Heart left ventricle (tissue), 16 donors: ENCODE data around the gene RMDN3. TPM values are rescaled to one million over a fixed set of nuclear protein-coding genes. Genes with fewer than 3 reads are reported as not detected.
A peak's percentile ranks its signal among the peaks of the same experiment; 100 is the strongest.

Experiments
- ATAC-seq, 4 donors: fragments of 200-7000 bp; cut with Tn5 transposase; one replicate each; pipeline ENCODE4 v1.9.1; 2020 to 2022; ENCODE audit warnings: moderate library complexity in 4 of 4, mild to moderate bottlenecking in 3 of 4, moderate number of reproducible peaks in 1 of 4
- DNase-seq, 5 donors: peaks; one replicate each; pipeline ENCODE4 v3.0.0-alpha.2; 2020
- H3K27ac ChIP-seq, 12 donors: fragments of 200-600 bp; sonication (generic) in 4 of 12; one replicate each; pipeline versions ENCODE4 v1.5.0 to v1.8.0; 2016 to 2022; ENCODE audit warnings: mild to moderate bottlenecking in 2 of 12
- H3K27me3 ChIP-seq, 9 donors: fragments of 200-600 bp; sonication (generic) in 2 of 9; one replicate each; pipeline versions ENCODE4 v1.5.1 to v1.8.0; 2016 to 2022; ENCODE audit warnings: mild to moderate bottlenecking in 3 of 9
- H3K36me3 ChIP-seq, 9 donors: fragments of 200-600 bp; sonication (generic) in 2 of 9; one replicate each; pipeline versions ENCODE4 v1.5.0 to v1.8.0; 2018 to 2022; ENCODE audit warnings: mild to moderate bottlenecking in 2 of 9
- H3K4me1 ChIP-seq, 12 donors: fragments of 200-600 bp; sonication (generic) in 4 of 12; one replicate each; pipeline versions ENCODE4 v1.5.0 to v1.8.0; 2016 to 2022; ENCODE audit warnings: mild to moderate bottlenecking in 3 of 12
- H3K4me3 ChIP-seq, 12 donors: fragments of 200-600 bp; sonication (generic) in 4 of 12; one replicate each; pipeline versions ENCODE4 v1.5.0 to v1.8.0; 2017 to 2022; ENCODE audit warnings: mild to moderate bottlenecking in 9 of 12, moderate library complexity in 4 of 12
- H3K9me3 ChIP-seq, 12 donors: fragments of 200-600 bp; sonication (generic) in 4 of 12; one replicate each; pipeline versions ENCODE4 v1.5.0 to v1.8.0; 2016 to 2022; ENCODE audit warnings: mild to moderate bottlenecking in 1 of 12
- CTCF ChIP-seq, 12 donors: fragments of 200-600 bp; sonication (generic) in 4 of 12; IDR thresholded peaks; one replicate each; pipeline versions ENCODE4 v1.5.0 to v1.8.0; 2018 to 2022; ENCODE audit warnings: antibody characterized with exemption in 12 of 12, mild to moderate bottlenecking in 5 of 12
- POLR2A ChIP-seq, 2 donors: fragments of 450-650 bp; IDR thresholded peaks; one replicate each; pipeline ENCODE4 v1.6.1; 2017; ENCODE audit warnings: antibody characterized with exemption in 2 of 2, mild to moderate bottlenecking in 2 of 2, moderate library complexity in 2 of 2
- WGBS, 4 donors: extraction: QIAGEN DNeasy Blood & Tissue Kit in 2 of 4; methylation state at CpG; one replicate each; pipeline versions ENCODE4 v1.1.5 to v1.1.7; 2013 to 2018; 5-methylcytosine and 5-hydroxymethylcytosine counted together
- intact Hi-C, 10 donors: fragments of 100-400 bp; cut with DNase I; formaldehyde crosslinking; loops; one replicate each; pipeline versions ENCODE4 v1.11.1 to v1.14.2; 2022
- polyA plus RNA-seq, 2 donors: library from polyadenylated mRNA; stranded (reverse); fragments of 200-250 nt; gene quantifications; one replicate each; pipeline ENCODE4 v1.2.3, GENCODE V29; 2013
- total RNA-seq, 9 donors: library from RNA; depleted of rRNA in 2 of 9; stranded (reverse); fragments of >200 nt in 2 of 9; fragmentation: NEBNext Ultra II Directional in 3 of 9; extraction: Animal tissue kit (Norgen Biotek cat#: 25700) in 3 of 9; gene quantifications; one replicate each; pipeline versions ENCODE4 v1.1.0 to v1.2.4, GENCODE V29; 2016 to 2023
- donor health status: ischemic (EF 13 %, LVEDD 7.1; RV severe dilation, severe dysfunction).
- donor health status: healthy with polysubstance abuse.
- donor health status: DM: no; HTN: yes; CAD: no.
- donor health status: DM: no; HTN: no; CAD: no.
- donor health status: ischemic (EF 25% LVEDD 6.9; RV normal size, moderate dysfunction).
- donor health status: ischemic (EF 25% LVEDD 5.7; RV mildly dilated, moderate dysfunction).
- donor health status: healthy.
- donor health status: DM: yes; HTN: yes; CAD: no.
- donor health status: ischemic (EF 35%, LVEDD 5.7; RV mildly dilated, moderate dysfunction).
- donor health status: nonischemic (EF 11% LVEDD 7.7; RV severe dilation, severe dysfunction).
- donor health status: DM: yes; HTN: yes; CAD: no.
- donor health status: PGD.
- donor health status: ischemic (EF 29% LVEDD 5.4; RV normal size, mild dysfunction).
- donor health status: nonischemic (EF 23%, LVEDD 6.1; RV moderate dilation, normal function).

RMDN3 gene
- total and polyA plus RNA-seq, 11 donors = 12.0 to 26.2 (median 18.5) TPM

- WGBS, 4 donors = 91 to 94% (median 94%) methylated on average over 7 of the region's 7 CpGs
- Histone ChIP-seq H3K9me3 (no peaks in the 10 kb centered on the region), H3K4me1 (no peaks in the 10 kb centered on the region), H3K36me3 (no peaks in the 10 kb centered on the region), H3K27me3 (no peaks in the 10 kb centered on the region), H3K27ac (no peak overlapping the region), H3K4me3 (no peak overlapping the region)
- no peak for ATAC-seq
- DNase-seq = no peak
- TF ChIP-seq POLR2A (IDR thresholded peaks at IDR 0.05) (no peak), CTCF (IDR thresholded peaks at IDR 0.05) (no peak)
- intact Hi-C loops = no loop called here
Observed at GRCh38 chr15:40702077-40702476, 53.0 kb downstream of the RMDN3 start.

GRCh38 chr15:40697916-40698315, 57.1 kb downstream of the RMDN3 start:
- Histone ChIP-seq H3K9me3 (no peaks in the 10 kb centered on the region), H3K4me1 (peaks cover 0 to 21% (median 14%) of the 10 kb centered on the region in 12 donors), H3K36me3 (peaks cover 0 to 4% (median 0%) of the 10 kb centered on the region in 9 donors), H3K27ac (no peak overlapping the region), H3K4me3 (no peak overlapping the region), H3K27me3 (no peaks in the 10 kb centered on the region)
- intact Hi-C loops = loop anchor here in 4 of 10 donors (10.0 kb wide), 3 partner anchors 57 to 197 kb away; partner anchors contain the start of genes RMDN3 (in 3 of the 4), VPS18 (in 3 of the 4) and KNL1 (in 1 of the 4)
- ATAC-seq = no peak
- DNase-seq = no peak
- TF ChIP-seq POLR2A (IDR thresholded peaks at IDR 0.05) (no peak), CTCF (IDR thresholded peaks at IDR 0.05) (no peak)
- 95 to 100% (median 96%) methylated on average over 7 of the region's 7 CpGs for WGBS, 4 donors

GRCh38 chr15:40696228-40696627, 58.8 kb downstream of the RMDN3 start:
- WGBS, 4 donors = 84 to 87% (median 85%) methylated on average over 11 of the region's 11 CpGs
- TF ChIP-seq CTCF (IDR thresholded peaks at IDR 0.05) (no peak), POLR2A (IDR thresholded peaks at IDR 0.05) (no peak)
- DNase-seq = no peak

GRCh38 chr15:40695469-40695890, 59.6 kb downstream of the RMDN3 start:
- Histone ChIP-seq H3K4me3 (peak overlapping the region; percentile 63 to 96 (median 84)), H3K36me3 (peaks cover 0 to 21% (median 9%) of the 10 kb centered on the region in 9 donors), H3K27ac (peak overlapping the region in 4 of 12 donors; percentile 93 to 99 (median 96)), H3K4me1 (peaks cover 0 to 21% (median 14%) of the 10 kb centered on the region in 12 donors), H3K27me3 (no peaks in the 10 kb centered on the region), H3K9me3 (no peaks in the 10 kb centered on the region)
- WGBS, 4 donors = 0 to 1% (median 1%) methylated on average over 14 to 24 of the region's 24 CpGs
- DNase-seq = no peak
- intact Hi-C loops = loop anchor here in 5 of 10 donors (1.0 to 10.0 kb wide), 4 partner anchors 59 to 199 kb away; partner anchors contain the start of genes RMDN3 (in 3 of the 5), VPS18 (in 3 of the 5) and KNL1 (in 2 of the 5)
- TF ChIP-seq POLR2A (IDR thresholded peaks at IDR 0.05) = no peak
- TF ChIP-seq CTCF (IDR thresholded peaks at IDR 0.05) = no peak
- peak in 1 of 4 donors; percentile 16 for ATAC-seq

More at GRCh38 chr15:40696228-40696627, 58.8 kb downstream of the RMDN3 start:
- intact Hi-C loops = loop anchor here in 4 of 10 donors (10.0 kb wide), 3 partner anchors 59 to 199 kb away; partner anchors contain the start of genes RMDN3 (in 3 of the 4), VPS18 (in 3 of the 4) and KNL1 (in 1 of the 4)
- peaks cover 0 to 21% (median 9%) of the 10 kb centered on the region in 9 donors for H3K36me3 ChIP-seq
- H3K27me3 ChIP-seq = no peaks in the 10 kb centered on the region
- ATAC-seq = no peak
- peak overlapping the region in 1 of 12 donors; percentile 83 for H3K4me3 ChIP-seq
- H3K4me1 ChIP-seq = peaks cover 0 to 21% (median 14%) of the 10 kb centered on the region in 12 donors
- H3K9me3 ChIP-seq = no peaks in the 10 kb centered on the region
- H3K27ac ChIP-seq = no peak overlapping the region
